HG03108 (cell line): ENCODE results near the gene SLC35F4.
"Not testable (repeated sequence)": the region's sequence is repeated elsewhere in the genome, so short reads cannot be mapped to it uniquely, and the experiment has no call there.

Source experiments
- ATAC-seq: cut with Tn5 transposase; IDR thresholded peaks from one replicate; pipeline ENCODE4 v1.9.1; 2021; ENCODE audit warnings: moderate library complexity; ENCODE audit not compliant: unreplicated experiment

Gene SLC35F4

DNA sequence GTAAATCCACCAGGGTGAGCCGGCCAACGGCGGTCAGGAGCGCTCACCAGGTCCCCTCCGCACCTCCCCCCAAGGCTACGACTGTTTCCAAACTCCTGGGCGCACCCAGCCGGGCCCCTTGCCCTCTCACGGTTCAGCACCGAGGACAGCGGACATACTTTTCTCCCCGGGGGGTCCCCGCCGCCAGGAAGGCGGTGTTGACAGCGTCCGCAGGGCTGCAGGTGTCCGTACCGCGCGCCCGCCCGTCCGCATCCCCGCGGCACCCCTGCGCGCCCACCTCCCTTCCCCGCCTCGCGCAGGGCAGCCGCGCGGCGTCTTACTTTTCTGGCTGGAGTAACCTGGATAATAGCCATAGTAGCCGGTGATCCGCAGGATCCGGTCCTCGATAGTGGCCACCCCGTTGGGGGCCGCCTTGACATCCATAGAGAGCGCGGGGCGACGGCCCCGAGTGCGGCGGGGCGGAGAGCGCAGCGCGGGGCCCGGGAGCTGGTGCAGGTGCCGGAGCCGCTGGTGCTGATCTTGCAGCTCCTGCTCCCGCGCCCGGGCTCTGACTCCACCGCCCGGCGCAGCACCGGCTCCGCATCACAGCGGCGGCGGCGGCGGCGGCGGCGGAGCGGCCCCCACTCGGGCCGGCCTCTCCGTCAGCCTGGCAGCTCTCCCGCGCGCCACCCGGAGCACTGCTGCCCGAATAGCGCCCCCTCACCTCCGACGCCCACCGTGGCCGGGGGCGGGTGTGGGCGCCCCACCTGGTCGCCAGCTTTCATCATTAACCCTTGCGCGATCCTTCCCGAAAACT, at the start of gene SLC35F4:
TSS of gene SLC35F4 (minus strand) at position 690 of the 796 bp plus-strand sequence.
- ATAC-seq, result no peak

GRCh38 chr14:57909626-57910025, 43.7 kb upstream of the SLC35F4 start:
- ATAC-seq, result no peak

- no peak for ATAC-seq
Measured at GRCh38 chr14:57903954-57904353, 38.1 kb upstream of the SLC35F4 start.

GRCh38 chr14:57898837-57899572, 33.1 kb upstream of the SLC35F4 start:
- no peak for ATAC-seq

DNA sequence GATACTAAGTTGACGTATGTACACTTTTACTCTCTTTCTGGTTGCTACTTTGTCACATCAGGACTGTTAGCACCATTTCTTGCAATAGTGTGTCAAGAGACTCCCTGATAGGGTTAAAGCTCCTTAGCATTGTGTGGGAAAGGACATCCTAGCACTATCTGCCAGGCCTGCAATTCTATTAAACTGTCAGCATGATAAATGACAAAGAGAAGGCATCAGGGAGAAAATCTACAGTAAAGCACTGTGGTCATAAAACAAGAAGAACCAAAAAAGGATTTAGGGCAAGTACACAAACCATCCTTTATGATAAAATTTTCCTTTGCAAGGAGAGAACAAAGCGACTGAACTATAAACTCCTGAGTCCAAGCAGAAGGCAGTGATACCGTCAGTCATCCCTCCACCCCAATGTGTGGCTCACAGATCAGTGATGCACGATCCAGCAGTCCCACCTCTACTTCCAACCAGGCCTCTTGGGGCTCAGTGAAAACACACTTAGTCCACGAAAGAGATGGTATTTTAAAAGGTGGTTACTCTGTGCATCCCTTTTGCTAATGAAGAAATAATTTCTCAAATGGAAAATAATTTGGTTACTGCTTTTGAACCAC, 31.4 kb upstream of the SLC35F4 start:
- ATAC-seq, result no peak

DNA sequence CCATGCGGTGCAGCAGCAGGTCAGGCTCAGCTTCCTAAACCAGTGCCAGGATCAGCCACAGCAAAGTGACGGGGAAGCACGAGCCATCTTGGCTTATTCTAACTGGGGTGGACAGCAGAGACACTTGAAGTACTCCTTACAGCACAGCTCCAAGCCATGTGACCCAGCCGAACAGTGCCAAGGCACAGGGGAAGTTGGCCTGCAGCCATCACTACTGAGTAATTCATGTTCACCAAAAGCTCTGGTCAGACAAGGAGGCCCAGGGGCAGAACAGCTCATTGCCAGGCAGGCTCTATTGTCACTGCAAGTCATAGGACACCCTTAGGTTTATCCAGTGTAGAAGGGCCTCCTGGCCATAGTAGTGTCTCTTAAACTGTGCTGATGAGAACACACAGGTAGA, 23.4 kb upstream of the SLC35F4 start:
- no peak for ATAC-seq

DNA sequence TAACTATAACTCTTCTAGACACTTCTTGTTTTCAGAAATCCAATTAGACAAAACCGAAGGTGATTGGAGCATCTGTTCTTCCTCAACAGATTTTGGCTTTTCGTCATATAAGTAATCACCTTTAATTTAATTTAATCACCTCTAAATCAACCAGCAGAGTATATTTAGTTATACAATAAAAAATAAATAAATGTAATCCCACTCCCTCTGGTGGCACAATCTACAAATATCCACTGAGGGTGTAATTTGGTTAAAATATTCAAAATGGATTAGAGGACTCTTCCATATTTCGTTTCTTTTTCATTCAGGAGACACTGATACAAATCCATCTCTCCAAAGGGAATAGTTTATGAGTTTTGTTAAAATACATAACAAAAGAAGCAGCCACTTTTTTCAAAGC, 18.3 kb upstream of the SLC35F4 start:
- ATAC-seq, result no peak

GRCh38 chr14:57883061-57883460, 17.2 kb upstream of the SLC35F4 start:
- no peak for ATAC-seq

- no peak for ATAC-seq
Measured at GRCh38 chr14:57879516-57879915, 13.6 kb upstream of the SLC35F4 start.

DNA sequence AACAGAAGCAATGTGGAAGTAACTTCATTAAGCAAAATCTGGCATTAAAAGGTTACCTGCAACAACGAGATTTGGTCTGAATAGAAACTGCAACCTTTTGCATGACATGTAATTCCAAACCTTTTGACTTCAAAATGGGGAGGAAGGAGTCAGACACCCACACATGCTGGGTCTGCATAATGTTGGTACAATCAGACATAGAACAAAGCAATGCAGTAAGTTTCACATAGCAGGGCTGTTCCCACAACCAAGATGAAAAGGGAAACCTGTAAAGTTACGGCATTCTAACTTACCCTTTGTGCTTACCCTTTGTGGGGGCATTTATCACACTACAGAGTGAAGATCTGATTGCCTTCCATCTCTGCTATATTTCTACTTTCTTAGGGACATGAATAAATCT, 10.1 kb upstream of the SLC35F4 start:
- ATAC-seq, result no peak

GRCh38 chr14:57875296-57875695, 9.4 kb upstream of the SLC35F4 start:
- ATAC-seq, result no peak

- ATAC-seq, result no peak
Measured at GRCh38 chr14:57871459-57872080, 5.7 kb upstream of the SLC35F4 start.

DNA sequence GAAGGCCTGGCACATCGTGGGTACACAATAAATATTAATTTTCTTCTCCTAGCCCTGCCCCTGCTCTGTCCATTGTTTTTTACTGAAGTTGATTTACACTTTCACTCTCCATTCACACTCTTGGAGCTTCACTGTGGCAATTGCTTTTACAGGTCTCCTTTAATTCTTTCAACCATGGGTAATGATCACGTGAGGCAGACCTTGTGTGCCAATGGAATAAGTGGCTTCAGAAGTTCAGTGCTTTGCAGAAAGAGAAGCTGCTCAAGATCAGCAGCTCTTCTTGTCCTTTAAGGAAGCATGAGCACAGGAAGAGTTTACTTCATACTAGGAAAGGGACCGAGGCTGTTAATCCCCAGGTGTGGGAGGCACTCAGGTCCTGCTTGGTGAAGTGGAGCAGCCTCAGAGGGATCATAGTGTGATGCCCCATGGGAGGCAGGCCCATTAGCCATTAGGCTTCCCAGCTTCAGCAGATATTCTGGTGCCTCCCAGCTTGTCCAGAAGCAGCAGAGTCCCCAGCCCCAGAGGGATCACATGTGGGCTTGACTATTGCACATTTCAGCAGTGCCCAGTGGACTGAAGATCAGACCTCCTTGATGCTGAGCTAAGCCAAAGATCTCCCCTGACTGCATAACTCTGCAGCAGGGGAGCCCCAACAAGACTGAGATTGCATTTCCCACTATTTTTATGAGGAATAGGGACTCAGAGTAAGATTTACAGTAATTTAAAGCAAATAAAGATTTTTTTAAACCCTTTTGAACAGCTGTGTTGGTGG, 5.0 kb upstream of the SLC35F4 start:
- ATAC-seq, result no peak

GRCh38 chr14:57869617-57870016, 3.7 kb upstream of the SLC35F4 start:
- ATAC-seq, result no peak

DNA sequence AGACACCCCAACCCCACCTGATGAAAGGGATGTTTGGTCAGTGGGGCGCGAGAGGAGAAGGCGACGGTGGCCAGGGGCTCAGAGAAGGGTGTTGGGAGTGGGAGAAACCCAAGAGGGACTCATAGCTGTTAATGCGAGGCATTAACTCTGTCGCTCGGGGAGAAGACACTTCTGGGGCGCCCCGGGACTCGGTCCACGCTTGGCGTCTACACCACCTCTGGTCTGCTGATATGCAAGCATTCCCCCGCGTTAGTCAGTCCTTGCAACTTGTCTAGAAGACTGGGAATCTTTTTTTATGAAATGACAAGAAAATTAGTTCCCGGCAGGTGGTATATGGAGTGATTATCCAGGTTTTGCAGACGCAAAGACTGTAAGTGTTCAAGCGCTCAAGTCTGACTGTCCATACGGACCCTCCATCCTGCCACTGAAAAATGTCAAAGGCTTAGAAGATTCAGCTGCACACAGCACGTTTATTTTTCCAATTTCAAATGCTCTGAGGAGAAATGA, 360 bp upstream of the SLC35F4 start:
- ATAC-seq, result no peak

GRCh38 chr14:57865066-57865402, 858 bp downstream of the SLC35F4 start:
- ATAC-seq, result no peak

GRCh38 chr14:57864659-57865058, 1.2 kb downstream of the SLC35F4 start:
- no peak for ATAC-seq

GRCh38 chr14:57863471-57863870, 2.4 kb downstream of the SLC35F4 start:
- no peak for ATAC-seq

DNA sequence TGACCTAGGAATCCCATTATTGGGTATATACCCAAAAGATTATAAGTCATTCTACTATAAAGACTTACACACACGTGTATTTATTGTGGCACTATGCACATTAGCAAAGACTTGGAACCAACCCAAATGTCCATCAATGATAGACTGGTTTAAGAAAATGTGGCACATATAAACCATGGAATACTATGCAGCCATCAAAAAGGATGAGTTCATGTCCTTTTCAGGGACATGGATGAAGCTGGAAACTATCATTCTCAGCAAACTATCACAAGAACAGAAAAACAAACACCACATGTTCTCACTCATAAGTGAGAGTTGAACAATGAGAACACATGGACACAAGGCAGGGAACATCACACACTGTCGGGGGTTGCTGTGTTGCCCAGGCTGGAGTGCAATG, 10.2 kb downstream of the SLC35F4 start:
- not testable (repeated sequence) for ATAC-seq

DNA sequence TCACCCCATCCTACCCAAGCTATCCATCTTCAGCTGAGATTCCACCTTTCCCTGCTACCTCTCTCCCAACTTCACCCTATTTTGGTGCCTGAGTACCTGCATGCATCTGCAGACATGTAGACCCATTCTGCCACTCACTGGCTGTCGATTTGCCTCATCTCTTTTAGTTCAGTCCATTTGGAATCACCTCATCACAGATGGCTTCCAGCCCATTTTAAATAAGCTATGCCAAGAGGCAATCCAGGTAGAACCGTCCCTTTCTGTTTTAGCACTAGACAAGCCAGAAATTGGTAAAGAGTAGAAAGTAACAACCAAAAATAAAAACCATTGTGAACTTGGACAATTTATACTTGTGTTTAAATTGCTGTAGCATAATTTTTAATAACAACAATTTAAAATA, 11.3 kb downstream of the SLC35F4 start:
- no peak for ATAC-seq

- no peak for ATAC-seq
Measured at GRCh38 chr14:57851354-57851753, 14.5 kb downstream of the SLC35F4 start.
